Measurements from ENCODE around the gene CARTPT.

- no peak for TF ChIP-seq CTCF (IDR thresholded peaks at IDR 0.05)
- no peak for TF ChIP-seq POLR2AphosphoS5 (IDR thresholded peaks at IDR 0.05)
Observed at GRCh38 chr5:71751422-71751821, 32.3 kb downstream of the CARTPT start.
